DMS153 (cell line): Measurements from ENCODE around the gene ZNF524.

Experiments used
- DNase-seq: peaks from one replicate; lab custom pipeline; 2025; lab: John Stamatoyannopoulos, UW

ZNF524 gene

DNA sequence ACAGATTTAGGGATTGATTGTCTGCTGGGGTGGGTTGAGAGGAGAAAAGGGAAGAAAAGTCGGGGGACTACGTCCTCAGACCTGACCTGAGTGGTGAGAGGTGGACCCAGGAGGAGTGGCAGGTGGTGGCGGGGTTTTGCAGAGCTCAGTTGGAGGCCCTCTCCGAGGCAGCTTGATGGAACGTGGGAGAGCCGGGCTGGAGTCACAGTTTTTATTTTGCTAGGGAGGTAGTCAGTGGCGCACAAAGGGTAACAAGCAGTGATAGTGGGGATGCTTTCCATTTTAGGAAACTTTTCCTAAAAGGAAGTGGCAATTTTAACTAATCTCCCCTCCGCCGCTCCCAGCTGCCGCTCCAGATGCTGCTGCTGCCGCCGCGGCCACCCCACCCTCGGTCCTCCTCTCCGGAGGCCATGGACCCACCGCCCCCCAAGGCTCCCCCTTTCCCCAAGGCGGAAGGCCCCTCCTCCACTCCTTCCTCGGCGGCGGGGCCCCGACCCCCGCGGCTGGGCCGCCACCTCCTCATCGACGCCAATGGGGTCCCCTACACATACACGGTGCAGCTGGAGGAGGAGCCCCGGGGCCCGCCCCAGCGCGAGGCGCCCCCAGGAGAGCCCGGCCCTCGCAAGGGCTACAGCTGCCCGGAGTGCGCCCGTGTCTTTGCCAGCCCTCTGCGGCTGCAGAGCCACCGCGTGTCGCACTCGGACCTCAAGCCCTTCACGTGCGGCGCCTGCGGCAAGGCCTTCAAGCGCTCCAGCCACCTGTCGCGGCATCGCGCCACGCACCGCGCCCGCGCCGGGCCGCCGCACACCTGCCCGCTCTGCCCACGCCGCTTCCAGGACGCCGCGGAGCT is 42.3 kb downstream of the ZNF524 start:
- no peak for DNase-seq

DNA sequence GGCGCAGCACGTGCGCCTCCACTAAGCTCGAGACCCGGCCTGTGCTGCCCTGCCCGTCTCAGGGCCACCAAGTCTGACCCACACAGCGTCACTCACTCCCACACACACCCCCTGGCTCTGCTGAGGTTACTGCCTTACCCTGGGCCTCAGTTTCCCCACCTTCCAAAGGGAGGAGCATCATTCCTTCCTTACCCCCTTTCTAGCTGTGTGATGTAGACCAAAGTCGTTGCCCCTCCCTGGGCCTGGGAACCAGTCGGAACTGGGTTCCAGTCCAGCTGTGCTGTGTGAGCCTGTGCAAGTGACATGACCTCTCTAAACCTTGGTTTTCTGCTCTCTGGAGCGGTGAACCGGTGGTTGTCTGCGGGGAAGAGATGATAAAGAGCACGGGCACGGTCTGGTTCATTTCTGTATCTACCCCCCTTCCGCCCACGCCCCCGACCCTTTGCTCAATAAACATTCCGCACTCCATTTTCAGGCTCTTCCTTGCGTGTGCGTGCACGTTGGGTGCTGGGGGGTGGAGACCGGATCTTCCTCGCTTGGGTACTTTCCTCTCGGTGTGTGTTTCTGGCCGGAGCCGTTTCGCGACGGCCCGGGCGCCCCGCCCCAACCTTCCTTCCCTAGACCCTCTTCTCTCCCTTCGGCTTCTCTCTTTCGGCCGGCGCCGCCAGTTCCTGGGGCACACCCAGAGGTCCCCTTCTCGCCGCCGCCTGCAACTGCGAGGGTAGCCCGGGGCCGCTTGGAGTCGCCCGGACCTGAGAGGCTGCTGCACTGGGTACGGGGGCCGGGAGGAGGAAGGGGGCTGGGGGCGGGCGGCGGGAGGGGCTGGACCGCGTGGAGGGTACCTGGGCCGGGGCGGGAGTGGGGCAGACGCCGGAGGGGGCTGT is 43.2 kb downstream of the ZNF524 start, which contains the start of gene ZNF581:
ZNF581 (plus strand) TSS at position 647 of the 884 bp plus-strand sequence. CDS start 923 bp downstream, outside the sequence.
- DNase-seq = no peak

GRCh38 chr19:55643887-55644176 is 43.7 kb downstream of the ZNF524 start:
- no peak for DNase-seq

- DNase-seq = no peak
These were observed 44.2 kb downstream of the ZNF524 start for GRCh38 chr19:55644191-55644833.

DNA sequence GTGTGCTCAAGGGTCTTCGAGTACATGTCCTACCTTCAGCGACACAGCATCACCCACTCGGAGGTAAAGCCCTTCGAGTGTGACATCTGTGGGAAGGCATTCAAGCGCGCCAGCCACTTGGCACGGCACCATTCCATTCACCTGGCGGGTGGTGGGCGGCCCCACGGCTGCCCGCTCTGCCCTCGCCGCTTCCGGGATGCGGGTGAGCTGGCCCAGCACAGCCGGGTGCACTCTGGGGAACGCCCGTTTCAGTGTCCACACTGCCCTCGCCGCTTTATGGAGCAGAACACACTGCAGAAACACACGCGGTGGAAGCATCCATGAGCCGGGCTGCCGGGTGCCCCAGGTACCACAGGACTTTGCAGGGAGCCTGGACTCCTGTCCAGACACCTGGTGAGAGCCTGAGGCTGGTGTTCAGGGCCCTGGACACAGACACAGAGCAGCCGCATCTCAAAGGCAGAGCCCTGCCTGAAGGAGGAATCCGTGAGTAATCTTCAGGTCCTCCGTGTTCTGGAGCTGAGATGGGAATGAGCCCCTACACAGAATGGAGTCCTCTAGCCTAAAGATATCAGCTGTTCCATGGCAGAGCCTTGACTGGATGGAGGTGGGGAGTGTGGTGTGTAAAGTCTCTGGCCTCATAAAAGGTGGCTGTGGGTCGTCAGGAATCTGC is 44.9 kb downstream of the ZNF524 start:
- no peak for DNase-seq

DNA sequence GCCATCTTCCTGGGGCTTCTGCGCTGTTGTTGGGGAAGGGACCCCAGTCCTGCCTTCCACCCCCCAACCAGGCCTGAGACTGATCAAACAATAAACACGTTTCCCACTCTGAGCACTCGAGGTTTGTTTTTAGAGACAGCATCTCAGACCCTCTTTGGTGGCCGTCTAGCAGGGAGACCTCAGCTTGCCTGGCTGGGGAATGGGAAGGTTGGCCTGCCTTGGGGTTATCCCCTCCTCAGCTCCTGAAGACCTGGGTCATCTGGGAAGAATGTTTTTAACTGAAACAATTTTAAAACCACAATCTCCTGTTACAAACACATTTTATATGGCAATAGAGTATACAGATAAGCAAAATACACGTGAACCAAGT is 45.4 kb downstream of the ZNF524 start:
- DNase-seq = no peak

DNA sequence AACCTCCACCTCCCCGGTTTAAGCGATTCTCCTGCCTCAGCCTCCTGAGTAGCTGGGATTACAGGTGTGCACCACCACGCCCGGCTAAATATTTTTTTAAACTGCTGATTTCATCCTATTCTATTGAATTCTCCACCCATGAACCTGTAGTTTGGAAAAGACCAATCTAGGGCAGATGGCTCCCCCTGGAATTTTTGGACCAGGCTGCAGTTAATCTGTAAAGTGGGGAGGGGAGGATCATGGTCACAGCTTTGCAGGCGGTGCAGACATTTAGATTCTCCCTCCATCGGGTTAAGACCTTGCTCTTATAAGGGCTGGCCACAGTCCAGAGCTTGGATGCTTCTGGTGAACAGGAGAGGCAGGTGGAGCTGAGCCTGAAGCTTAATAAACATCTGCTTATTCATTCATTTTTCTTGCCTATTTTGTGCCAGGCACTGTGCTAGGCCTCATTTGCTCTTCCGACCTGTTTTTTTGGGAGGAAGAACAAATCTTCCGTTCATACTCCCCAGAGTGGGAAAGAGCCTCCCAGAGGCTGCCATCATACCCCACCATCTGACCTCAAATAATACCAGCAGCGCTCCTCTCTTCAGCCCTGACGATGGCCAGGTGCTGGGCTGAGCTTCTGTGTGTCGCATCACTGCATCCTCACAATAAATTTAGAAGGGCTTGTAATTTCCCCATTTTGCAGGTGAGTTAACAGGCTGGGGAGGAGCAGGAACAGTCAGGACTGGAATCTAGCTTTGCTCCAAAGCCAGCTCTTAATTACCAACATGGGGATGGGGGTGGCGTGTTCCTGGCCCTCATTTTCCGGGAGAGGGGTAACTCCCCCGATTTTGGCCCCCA is 47.0 kb downstream of the ZNF524 start:
- DNase-seq = no peak

GRCh38 chr19:55647732-55648584 is 47.9 kb downstream of the ZNF524 start, which contains the start of gene CCDC106:
CCDC106 (plus strand) TSS chr19:55648212; CDS start chr19:55649047, 835 bp downstream.
- no peak for DNase-seq

GRCh38 chr19:55648585-55649267 is 48.6 kb downstream of the ZNF524 start:
- no peak for DNase-seq

GRCh38 chr19:55649268-55650125 is 49.4 kb downstream of the ZNF524 start:
- no peak for DNase-seq

GRCh38 chr19:55650126-55650557 is 50.1 kb downstream of the ZNF524 start:
- DNase-seq = no peak

DNA sequence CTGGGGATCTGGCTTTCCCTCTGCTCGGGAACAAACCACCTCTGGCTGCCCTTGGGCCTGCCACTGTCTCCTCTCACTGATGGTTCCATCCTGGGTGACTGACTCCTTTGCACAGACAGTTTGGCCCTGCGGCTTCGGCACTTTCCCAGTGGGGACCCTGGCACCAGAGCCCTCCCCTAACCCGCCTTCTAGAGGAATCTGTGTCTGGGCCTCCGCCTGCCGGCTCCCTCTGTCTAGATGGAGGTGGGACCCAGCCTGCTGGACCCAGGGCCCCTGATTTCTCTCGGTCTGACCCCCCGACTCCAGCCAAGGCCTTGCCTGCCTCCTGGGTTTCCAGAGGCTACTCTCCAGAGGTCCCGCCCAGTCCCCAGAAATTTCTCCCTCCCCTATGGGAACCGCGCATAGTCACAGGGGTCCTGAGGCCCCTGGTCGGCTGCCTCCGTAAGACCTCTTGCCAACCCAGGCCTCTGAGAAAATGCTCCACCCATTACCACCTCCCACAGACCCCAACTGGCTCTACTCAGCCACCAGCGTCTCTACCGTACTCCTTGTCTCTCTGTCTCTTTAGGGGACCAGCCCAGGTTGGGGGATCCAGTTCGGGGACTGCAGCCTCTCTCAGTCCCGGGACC is 50.6 kb downstream of the ZNF524 start:
- no peak for DNase-seq

DNA sequence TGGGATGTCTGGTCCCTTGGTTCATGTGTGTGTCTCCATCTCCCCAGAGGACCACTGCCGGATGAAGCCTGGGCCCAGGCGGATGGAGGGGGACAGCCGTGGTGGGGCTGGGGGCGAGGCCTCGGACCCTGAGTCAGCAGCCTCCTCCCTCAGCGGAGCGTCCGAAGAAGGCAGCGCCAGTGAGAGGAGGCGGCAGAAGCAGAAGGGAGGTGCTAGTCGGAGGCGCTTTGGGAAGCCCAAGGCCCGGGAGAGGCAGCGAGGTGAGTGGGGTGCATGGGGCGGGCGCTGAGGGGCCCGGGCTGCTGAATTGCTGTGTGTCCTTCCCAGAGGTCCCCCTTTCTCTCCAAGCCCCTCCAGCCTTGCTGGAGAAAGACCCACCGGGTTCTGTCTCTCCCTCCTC is 51.1 kb downstream of the ZNF524 start:
- no peak for DNase-seq

- no peak for DNase-seq
These were observed 52.4 kb downstream of the ZNF524 start for GRCh38 chr19:55652311-55653128.
